Stimulated activated CD8-positive, alpha-beta memory T cell treated with anti-CD3 and anti-CD28 coated beads, Interleukin-15, amount 100 ng/mL, for 24 hours (primary cell): ENCODE data around the gene MINDY4.
A peak's percentile ranks its signal among the peaks of the same experiment; 100 is the strongest.

ENCODE experiments used
- DNase-seq: peaks from one replicate; pipeline ENCODE4 v3.0.0-alpha.2; 2020; ENCODE audit warnings: low read depth

Gene MINDY4

GRCh38 chr7:30771174-30771879 lies at the start of gene MINDY4:
MINDY4 (plus strand) TSS chr7:30771417; CDS start chr7:30771494, 77 bp downstream.
- DNase-seq: peak; percentile 28

GRCh38 chr7:30722187-30722586 lies 49.0 kb upstream of the MINDY4 start:
- DNase-seq: no peak

GRCh38 chr7:30722671-30723070 lies 48.5 kb upstream of the MINDY4 start:
- no peak for DNase-seq

DNA sequence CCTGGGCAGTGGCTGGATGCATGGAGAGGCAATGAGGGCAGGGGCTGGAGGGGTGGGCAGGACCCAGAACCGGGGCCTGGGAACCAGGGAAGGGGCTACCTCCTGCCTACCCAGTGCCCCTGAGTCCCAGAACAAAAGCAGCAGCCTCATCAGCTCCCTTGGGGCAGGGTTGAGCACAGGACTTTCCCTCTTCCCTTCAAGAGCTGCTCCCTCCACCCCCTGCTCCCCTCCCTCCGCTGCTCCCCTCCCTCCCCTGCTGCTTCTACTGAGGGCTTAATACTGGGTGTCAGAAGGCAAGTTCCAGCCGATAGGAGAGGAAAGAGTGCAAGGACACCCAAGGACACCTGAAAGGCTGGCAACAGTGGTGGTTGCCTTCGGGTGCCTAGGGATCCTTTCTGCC lies 47.4 kb upstream of the MINDY4 start:
- no peak for DNase-seq

DNA sequence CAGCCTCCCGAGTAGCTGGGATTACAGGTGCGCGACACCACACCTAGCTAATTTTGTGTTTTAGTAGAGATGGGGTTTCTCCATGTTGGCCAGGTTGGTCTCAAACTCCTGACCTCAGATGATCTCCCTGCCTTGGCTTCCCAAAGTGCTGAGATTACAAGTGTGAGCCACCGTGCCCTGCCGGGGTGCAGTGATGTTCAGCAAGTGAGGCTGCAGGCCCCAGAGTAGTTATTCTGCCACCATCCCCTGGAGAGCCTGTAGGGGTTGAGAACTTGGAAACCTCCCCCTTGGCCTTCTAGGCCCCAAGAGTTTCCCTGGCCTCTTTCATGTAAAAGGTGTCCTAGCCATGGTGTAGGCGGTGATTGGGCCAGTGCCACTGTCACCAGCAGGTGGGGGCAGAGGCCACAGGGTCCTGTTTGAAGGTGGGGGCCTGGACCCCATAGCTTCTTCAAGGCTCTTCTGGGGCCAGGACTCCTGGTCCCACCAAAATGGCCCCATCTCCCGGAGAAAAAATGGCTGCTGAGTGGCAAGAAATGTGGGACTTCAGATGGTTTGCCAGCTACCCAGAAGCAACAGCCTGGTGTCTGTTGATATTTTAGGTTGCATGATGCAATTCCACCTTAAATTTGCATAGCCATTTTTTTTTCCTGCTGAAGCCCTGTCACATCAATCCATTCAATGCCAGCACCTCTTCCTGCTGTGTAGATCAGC lies 44.8 kb upstream of the MINDY4 start:
- no peak for DNase-seq

- no peak for DNase-seq
Observed at GRCh38 chr7:30727061-30727945, 43.9 kb upstream of the MINDY4 start.

- no peak for DNase-seq
Observed at GRCh38 chr7:30728591-30729100, 42.6 kb upstream of the MINDY4 start.

- no peak for DNase-seq
Observed at GRCh38 chr7:30729642-30730041, 41.6 kb upstream of the MINDY4 start.

DNA sequence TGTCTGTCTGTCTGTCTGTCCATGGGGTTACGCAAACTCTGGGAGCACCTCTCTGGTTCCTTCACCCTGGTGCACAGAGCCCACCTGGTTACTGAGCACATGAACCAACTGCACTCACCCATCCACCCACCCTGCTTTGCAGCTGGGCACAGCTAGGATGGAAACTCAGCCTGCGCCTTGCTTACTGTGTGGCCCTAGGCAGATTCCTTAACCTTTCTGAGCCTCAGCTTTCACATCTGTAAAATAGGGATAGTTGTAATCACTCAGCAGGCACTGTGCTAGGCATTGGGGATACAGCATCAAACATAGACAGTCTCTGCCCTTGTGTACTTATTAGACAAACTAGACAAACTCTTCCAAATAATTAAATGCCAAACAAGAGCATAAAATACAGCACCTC lies 41.1 kb upstream of the MINDY4 start:
- no peak for DNase-seq

DNA sequence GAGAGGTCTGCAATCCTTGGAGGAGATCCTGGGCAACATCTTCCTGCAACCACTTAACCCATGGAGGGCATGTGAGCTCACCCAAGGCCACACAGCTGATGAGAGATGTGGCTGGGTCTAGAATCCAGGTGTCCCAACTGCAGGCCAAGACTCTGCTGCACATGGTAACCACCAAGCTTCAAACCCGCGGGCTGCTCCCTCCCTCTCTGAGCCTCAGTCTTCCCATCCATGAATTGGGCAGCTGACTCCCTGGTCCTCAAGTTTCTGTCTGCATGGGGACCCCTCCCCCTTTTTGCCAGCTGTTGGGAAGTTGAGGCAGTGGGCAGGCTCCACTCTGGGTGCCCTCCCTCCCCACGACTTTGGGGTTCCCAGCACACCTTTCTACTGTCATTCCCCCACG lies 40.2 kb upstream of the MINDY4 start:
- DNase-seq: no peak

- no peak for DNase-seq
Observed at GRCh38 chr7:30731581-30731980, 39.6 kb upstream of the MINDY4 start.

- DNase-seq: no peak
Observed at GRCh38 chr7:30732606-30733005, 38.6 kb upstream of the MINDY4 start.

DNA sequence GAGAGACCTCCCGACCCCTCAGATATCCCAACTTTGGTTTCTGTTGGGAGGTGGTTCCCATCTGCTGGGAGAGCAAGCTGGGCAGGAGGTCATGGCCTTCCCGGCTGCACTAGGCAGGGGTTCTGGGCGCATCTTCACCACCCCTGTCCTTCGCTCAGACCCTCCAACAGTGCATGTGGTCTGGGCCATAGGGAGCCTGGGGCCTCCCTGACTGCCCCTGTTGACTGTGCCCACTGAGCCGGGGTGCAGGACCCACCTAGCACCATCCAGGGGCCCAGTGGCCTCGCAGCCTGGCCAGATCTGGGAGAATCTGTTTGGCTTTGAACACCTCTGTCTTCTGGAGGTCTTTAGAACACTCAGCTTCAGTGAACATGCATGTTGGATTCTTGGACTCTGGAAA lies 38.0 kb upstream of the MINDY4 start:
- DNase-seq: no peak

DNA sequence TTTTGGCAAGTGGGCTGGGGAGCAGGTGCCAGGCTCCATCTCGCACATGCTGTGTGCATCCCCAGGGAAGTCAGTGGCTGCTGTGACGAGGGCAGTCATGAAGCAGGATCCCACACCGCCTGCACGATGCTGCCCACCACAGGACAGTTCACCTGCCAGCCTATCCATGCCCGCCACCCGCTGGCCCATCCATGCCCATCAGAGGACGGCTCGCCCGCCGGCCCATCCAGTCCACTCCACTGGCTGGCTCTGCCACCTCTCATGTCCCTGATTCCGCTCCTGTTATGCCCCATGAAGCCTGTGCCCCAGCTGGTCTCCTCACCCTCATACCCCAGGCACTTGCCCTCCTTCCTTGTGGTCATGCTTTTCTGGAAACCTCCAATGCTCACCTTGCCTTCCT lies 37.5 kb upstream of the MINDY4 start:
- DNase-seq: no peak

- no peak for DNase-seq
Observed at GRCh38 chr7:30734497-30734896, 36.7 kb upstream of the MINDY4 start.

- no peak for DNase-seq
Observed at GRCh38 chr7:30735631-30736030, 35.6 kb upstream of the MINDY4 start.

DNA sequence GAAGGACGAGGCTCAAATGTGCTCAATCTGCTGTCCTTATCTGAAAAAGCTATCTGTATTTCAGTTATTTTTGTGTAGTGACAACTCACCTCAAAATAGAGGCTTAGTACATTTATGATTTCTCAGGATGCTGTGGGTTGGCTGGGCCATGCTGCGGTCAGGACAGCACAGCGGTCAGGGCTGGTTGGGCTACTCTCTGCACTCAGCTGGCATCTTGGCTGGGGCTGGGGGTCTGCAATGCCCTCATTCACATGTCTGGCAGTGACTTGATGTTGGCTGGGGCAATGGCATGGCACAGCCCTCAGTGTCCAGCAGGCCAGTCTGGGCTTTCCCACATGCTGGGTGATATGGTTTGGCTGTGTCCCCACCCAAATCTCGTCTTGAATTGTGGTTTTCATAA lies 34.9 kb upstream of the MINDY4 start:
- DNase-seq: no peak

- DNase-seq: no peak
Observed at GRCh38 chr7:30738026-30738915, 32.9 kb upstream of the MINDY4 start.

- DNase-seq: no peak
Observed at GRCh38 chr7:30739691-30740090, 31.5 kb upstream of the MINDY4 start.

DNA sequence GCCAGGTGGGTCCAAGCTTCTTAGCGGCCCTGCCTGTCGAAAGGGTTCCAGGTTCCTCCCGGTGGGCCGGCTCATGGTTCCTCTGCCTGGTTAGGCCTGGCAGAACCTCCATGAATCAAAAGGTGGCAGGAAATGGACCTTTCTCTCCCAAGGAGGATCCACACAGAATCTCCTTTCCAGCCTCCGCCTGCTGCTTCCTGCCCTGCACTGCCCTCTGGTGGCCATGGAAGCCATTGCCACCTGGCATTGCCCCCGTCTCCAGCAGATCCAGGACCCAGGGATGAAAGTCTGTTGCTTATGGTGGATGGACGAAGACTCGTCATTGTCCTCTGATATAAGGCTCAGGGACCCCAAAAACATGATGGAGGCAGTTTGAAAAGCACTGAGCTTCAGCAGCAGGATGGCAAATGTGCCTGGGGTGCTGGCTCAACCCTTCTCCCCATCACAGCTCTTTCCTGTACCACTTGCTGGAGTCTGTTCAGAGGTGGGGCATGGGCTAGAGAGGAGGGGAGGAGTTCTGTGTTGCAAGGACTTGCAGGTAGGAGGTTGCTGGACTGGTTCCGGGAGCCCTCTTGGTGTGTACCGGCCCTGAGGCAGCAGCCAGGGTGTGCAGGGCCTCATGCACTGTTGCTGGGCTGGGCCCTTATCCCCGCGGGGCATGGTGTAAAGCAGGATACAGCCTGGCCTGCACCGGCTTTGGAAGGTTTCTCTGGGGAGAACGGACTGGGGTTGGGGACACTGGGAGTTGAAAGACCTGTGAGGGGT lies 30.6 kb upstream of the MINDY4 start:
- DNase-seq: peak; percentile 65

DNA sequence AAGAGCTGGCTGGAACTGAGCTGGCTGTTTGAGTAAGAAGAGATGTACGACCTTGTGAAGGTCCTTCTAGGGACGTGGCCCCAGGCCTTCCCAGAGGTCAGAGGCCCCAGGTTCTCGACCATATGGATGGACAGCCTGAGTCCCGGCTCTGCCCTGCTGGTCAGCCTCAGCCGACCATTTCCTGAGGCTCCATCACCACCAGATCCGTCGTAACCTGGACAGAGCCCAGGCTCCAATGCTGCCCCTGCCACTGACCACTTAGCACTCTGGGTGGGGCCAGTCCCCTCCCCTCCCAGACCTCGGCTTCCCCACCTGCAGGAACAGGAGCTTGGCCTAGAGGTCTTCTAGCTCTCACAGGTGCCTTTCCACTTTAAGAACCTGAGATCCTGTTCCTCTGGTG lies 29.9 kb upstream of the MINDY4 start:
- no peak for DNase-seq
